Caco-2 (cell line): ENCODE measurements around the gene PLXNA4. TPM values are rescaled to one million over a fixed set of nuclear protein-coding genes. Genes with fewer than 3 reads are reported as not detected.

Experiments
- BruUV-seq: library from RNA; stranded (reverse); fragments of 400-500 nt; replicated peaks from 2 replicates; lab custom pipeline; 2021; lab: Mats Ljungman, UMichigan
- CTCF ChIA-PET: fragments of 300-600 bp; sonication (Branson Sonifier 250); formaldehyde crosslinking; loops from one replicate; lab custom pipeline; 2022; ENCODE audit warnings: antibody characterized with exemption; lab: Charles Lee
- POLR2A ChIA-PET: fragments of 300-600 bp; sonication (Branson Sonifier 250); formaldehyde crosslinking; loops from one replicate; lab custom pipeline; 2022; ENCODE audit warnings: antibody characterized with exemption; lab: Charles Lee
- DNase-seq, 2 experiments: peaks; one replicate each; pipeline versions ENCODE4 v3.0.0 to v3.0.0-alpha.2; 2020 to 2022
- H3K27me3 ChIP-seq: replicated peaks from 2 replicates; pipeline ENCODE4 v1.6.0; 2011; ENCODE audit warnings: low read length; ENCODE audit not compliant: control insufficient read depth, insufficient read depth
- H3K36me3 ChIP-seq: 2 replicates; pipeline ENCODE4 v1.5.1; 2011; ENCODE audit warnings: low read length; ENCODE audit not compliant: control insufficient read depth, insufficient read depth
- H3K4me1 ChIP-seq: fragments of 250-450 bp; sonication (Bioruptor Pico); 2 replicates; pipeline ENCODE4 v1.5.1; 2020; ENCODE audit warnings: mild to moderate bottlenecking
- H3K4me3 ChIP-seq: 2 replicates; pipeline ENCODE4 v1.5.1; 2011; ENCODE audit warnings: low read depth, mild to moderate bottlenecking, control low read depth, low read length
- H3K9me3 ChIP-seq: fragments of 250-450 bp; sonication (Bioruptor Pico); 2 replicates; pipeline ENCODE4 v1.5.1; 2020; ENCODE audit warnings: mild to moderate bottlenecking, moderate library complexity
- H3K27ac Mint-ChIP-seq: one replicate; pipeline ENCODE4 v1.8.0; 2022; ENCODE audit warnings: mixed read lengths; ENCODE audit not compliant: unreplicated experiment
- H3K27me3 Mint-ChIP-seq: one replicate; pipeline ENCODE4 v1.8.0; 2022; ENCODE audit warnings: mixed read lengths; ENCODE audit not compliant: insufficient read depth, unreplicated experiment
- H3K36me3 Mint-ChIP-seq: one replicate; pipeline ENCODE4 v1.8.0; 2022; ENCODE audit warnings: mild to moderate bottlenecking, mixed read lengths; ENCODE audit not compliant: insufficient read depth, unreplicated experiment
- H3K4me1 Mint-ChIP-seq: one replicate; pipeline ENCODE4 v1.8.0; 2022; ENCODE audit warnings: low read depth, mixed read lengths; ENCODE audit not compliant: unreplicated experiment
- H3K4me3 Mint-ChIP-seq: one replicate; pipeline ENCODE4 v1.8.0; 2022; ENCODE audit warnings: mild to moderate bottlenecking, moderate library complexity, mixed read lengths; ENCODE audit not compliant: unreplicated experiment
- H3K9me3 Mint-ChIP-seq: one replicate; pipeline ENCODE4 v1.8.0; 2022; ENCODE audit warnings: mixed read lengths; ENCODE audit not compliant: unreplicated experiment
- intact Hi-C: fragments of 100-400 bp; cut with micrococcal nuclease; formaldehyde crosslinking; loops from one replicate; pipeline ENCODE4 v1.10.0; 2022; ENCODE audit not compliant: unreplicated experiment
- total RNA-seq: library from RNA; stranded (reverse); gene quantifications from 2 replicates; pipeline ENCODE4 v1.2.3, GENCODE V29; 2022
- TF ChIP-seq, protein P1 (sequence below), 2 experiments: fragments of 200-600 bp in 1 of 2; IDR thresholded peaks; 1 replicate in 1 of 2; 2 replicates in 1 of 2; pipeline versions ENCODE4 v1.5.1 to v1.8.0; 2011 to 2022; ENCODE audit warnings: antibody characterized with exemption in 1 of 2, control low read depth in 1 of 2, inconsistent platforms in 1 of 2, low read depth in 1 of 2, low read length in 1 of 2, mild to moderate bottlenecking in 1 of 2, moderate library complexity in 1 of 2; ENCODE audit not compliant: insufficient read depth in 1 of 2, severe bottlenecking in 1 of 2, unreplicated experiment in 1 of 2

Gene PLXNA4
- total RNA-seq, 1 experiment from 2014 or later: 0.43 TPM

GRCh38 chr7:132573251-132573955, 2.9 kb downstream of the PLXNA4 start:
- Histone ChIP-seq H3K4me1 (peaks cover 9% of the 10 kb centered on the region; the same call in 1 of the 2 replicates), H3K4me3 (no peak overlapping the region), H3K9me3 (no peaks in the 10 kb centered on the region), H3K36me3 (no peaks in the 10 kb centered on the region), H3K27me3 (peaks cover 6% of the 10 kb centered on the region)
- TF ChIP-seq, protein P1, sequence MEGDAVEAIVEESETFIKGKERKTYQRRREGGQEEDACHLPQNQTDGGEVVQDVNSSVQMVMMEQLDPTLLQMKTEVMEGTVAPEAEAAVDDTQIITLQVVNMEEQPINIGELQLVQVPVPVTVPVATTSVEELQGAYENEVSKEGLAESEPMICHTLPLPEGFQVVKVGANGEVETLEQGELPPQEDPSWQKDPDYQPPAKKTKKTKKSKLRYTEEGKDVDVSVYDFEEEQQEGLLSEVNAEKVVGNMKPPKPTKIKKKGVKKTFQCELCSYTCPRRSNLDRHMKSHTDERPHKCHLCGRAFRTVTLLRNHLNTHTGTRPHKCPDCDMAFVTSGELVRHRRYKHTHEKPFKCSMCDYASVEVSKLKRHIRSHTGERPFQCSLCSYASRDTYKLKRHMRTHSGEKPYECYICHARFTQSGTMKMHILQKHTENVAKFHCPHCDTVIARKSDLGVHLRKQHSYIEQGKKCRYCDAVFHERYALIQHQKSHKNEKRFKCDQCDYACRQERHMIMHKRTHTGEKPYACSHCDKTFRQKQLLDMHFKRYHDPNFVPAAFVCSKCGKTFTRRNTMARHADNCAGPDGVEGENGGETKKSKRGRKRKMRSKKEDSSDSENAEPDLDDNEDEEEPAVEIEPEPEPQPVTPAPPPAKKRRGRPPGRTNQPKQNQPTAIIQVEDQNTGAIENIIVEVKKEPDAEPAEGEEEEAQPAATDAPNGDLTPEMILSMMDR (IDR thresholded peaks at IDR 0.05; ENCODE audit: insufficient read depth in 1 of 2, low read depth in 1 of 2, low read length in 1 of 2, severe bottlenecking in 1 of 2, unreplicated experiment in 1 of 2): no peak
- Mint-ChIP-seq H3K27ac (no peak overlapping the region), H3K9me3 (no peaks in the 10 kb centered on the region), H3K36me3 (no peaks in the 10 kb centered on the region), H3K4me1 (no peaks in the 10 kb centered on the region), H3K27me3 (peaks cover 50% of the 10 kb centered on the region), H3K4me3 (no peak overlapping the region)
- intact Hi-C loops: no loop called here
- POLR2A ChIA-PET: no interaction called here
- DNase-seq: no peak
- no TSS peak for BruUV-seq
- CTCF ChIA-PET: no interaction called here

GRCh38 chr7:132572526-132572925, 3.7 kb downstream of the PLXNA4 start:
- Mint-ChIP-seq H3K4me3 (no peak overlapping the region), H3K27me3 (peaks cover 43% of the 10 kb centered on the region), H3K36me3 (no peaks in the 10 kb centered on the region), H3K4me1 (no peaks in the 10 kb centered on the region), H3K27ac (no peak overlapping the region), H3K9me3 (no peaks in the 10 kb centered on the region)
- no TSS peak for BruUV-seq
- intact Hi-C loops: no loop called here
- no peak overlapping the region for H3K4me3 ChIP-seq
- DNase-seq: no peak
- ChIA-PET CTCF (no interaction called here), POLR2A (no interaction called here)
- H3K9me3 ChIP-seq: no peaks in the 10 kb centered on the region
- TF ChIP-seq, protein P1 (IDR thresholded peaks at IDR 0.05; ENCODE audit: insufficient read depth in 1 of 2, low read depth in 1 of 2, low read length in 1 of 2, severe bottlenecking in 1 of 2, unreplicated experiment in 1 of 2): no peak
- H3K4me1 ChIP-seq: peaks cover 9% of the 10 kb centered on the region; the same call in 1 of the 2 replicates
- no peaks in the 10 kb centered on the region for H3K36me3 ChIP-seq
- peaks cover 6% of the 10 kb centered on the region for H3K27me3 ChIP-seq

DNA sequence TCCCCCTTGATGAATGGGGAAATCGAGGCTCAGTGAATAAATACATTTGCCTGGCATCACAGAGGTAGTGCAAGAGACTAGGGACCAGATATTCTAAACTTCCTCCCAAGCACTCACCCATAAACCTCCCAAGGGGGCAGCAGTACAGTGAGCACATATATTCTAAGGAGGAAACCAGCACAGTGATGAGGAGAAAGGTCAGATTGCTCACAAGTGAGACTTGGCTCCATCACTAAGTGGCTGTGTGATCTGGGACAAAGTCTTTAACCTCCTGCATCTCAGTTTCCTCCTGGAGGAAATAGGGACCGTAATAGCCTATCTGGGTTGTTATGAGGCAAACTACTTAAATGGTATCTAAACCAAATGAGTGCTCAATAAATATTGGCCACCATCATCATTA, 4.3 kb downstream of the PLXNA4 start:
- no peak overlapping the region for H3K4me3 ChIP-seq
- Mint-ChIP-seq H3K9me3 (no peaks in the 10 kb centered on the region), H3K4me1 (no peaks in the 10 kb centered on the region), H3K27ac (no peak overlapping the region), H3K36me3 (no peaks in the 10 kb centered on the region), H3K27me3 (peaks cover 41% of the 10 kb centered on the region), H3K4me3 (no peak overlapping the region)
- BruUV-seq: no TSS peak
- no peak for DNase-seq
- H3K4me1 ChIP-seq: peaks cover 9% of the 10 kb centered on the region; the same call in 1 of the 2 replicates
- POLR2A ChIA-PET: no interaction called here
- TF ChIP-seq, protein P1 (IDR thresholded peaks at IDR 0.05; ENCODE audit: insufficient read depth in 1 of 2, low read depth in 1 of 2, low read length in 1 of 2, severe bottlenecking in 1 of 2, unreplicated experiment in 1 of 2): no peak
- CTCF ChIA-PET: no interaction called here
- H3K9me3 ChIP-seq: no peaks in the 10 kb centered on the region
- H3K36me3 ChIP-seq: no peaks in the 10 kb centered on the region
- H3K27me3 ChIP-seq: peaks cover 6% of the 10 kb centered on the region
- intact Hi-C loops: no loop called here
